H9 (cell line): ENCODE measurements around the gene CDK15. TPM values are rescaled to one million over a fixed set of nuclear protein-coding genes. Genes with fewer than 3 reads are reported as not detected.

Experiments
- DNase-seq: peaks from one replicate; pipeline ENCODE4 v3.0.0-alpha.2; 2017
- H2AFZ ChIP-seq: one replicate; pipeline ENCODE4 v1.6.1; 2013; ENCODE audit warnings: mild to moderate bottlenecking, low read length, control low read depth, moderate library complexity
- H2AK5ac ChIP-seq: 2 replicates; pipeline ENCODE4 v1.6.1; 2013; ENCODE audit warnings: low read length, control low read depth, mixed read lengths; ENCODE audit not compliant: insufficient read length
- H2BK120ac ChIP-seq: one replicate; pipeline ENCODE4 v1.6.1; 2013; ENCODE audit warnings: low read depth, mild to moderate bottlenecking, low read length, control low read depth, inconsistent platforms; ENCODE audit not compliant: poor library complexity, severe bottlenecking
- H2BK12ac ChIP-seq: 2 replicates; pipeline ENCODE4 v1.6.1; 2013; ENCODE audit warnings: low read length, control low read depth, mixed read lengths, low read depth; ENCODE audit not compliant: insufficient read length
- H2BK15ac ChIP-seq: 2 replicates; pipeline ENCODE4 v1.6.1; 2013; ENCODE audit warnings: low read depth, low read length, control low read depth
- H2BK20ac ChIP-seq: one replicate; pipeline ENCODE4 v1.6.1; 2013; ENCODE audit warnings: low read depth, mild to moderate bottlenecking, low read length, control low read depth, inconsistent platforms; ENCODE audit not compliant: poor library complexity, severe bottlenecking
- H2BK5ac ChIP-seq: 2 replicates; pipeline ENCODE4 v1.6.1; 2013; ENCODE audit warnings: low read length, control low read depth, mixed read lengths; ENCODE audit not compliant: insufficient read length
- H3K14ac ChIP-seq: 2 replicates; pipeline ENCODE4 v1.6.1; 2013; ENCODE audit warnings: low read length, control low read depth; ENCODE audit not compliant: insufficient read depth
- H3K18ac ChIP-seq: 2 replicates; pipeline ENCODE4 v1.6.1; 2013; ENCODE audit warnings: low read depth, mild to moderate bottlenecking, mixed read lengths, low read length, control low read depth; ENCODE audit not compliant: insufficient read length
- H3K23ac ChIP-seq: 2 replicates; pipeline ENCODE4 v1.6.1; 2013; ENCODE audit warnings: low read length, control low read depth, mixed read lengths, low read depth; ENCODE audit not compliant: insufficient read length
- H3K23me2 ChIP-seq: 2 replicates; pipeline ENCODE4 v1.6.1; 2013; ENCODE audit warnings: low read depth, mild to moderate bottlenecking, mixed read lengths, low read length, control low read depth; ENCODE audit not compliant: insufficient read length, poor library complexity, severe bottlenecking
- H3K27ac ChIP-seq: 2 replicates; pipeline ENCODE4 v1.5.1; 2013; ENCODE audit warnings: low read length, control low read depth, mixed read lengths, low read depth; ENCODE audit not compliant: insufficient read length
- H3K27me3 ChIP-seq: 2 replicates; pipeline ENCODE4 v1.6.1; 2013; ENCODE audit warnings: low read length, control low read depth, inconsistent platforms; ENCODE audit not compliant: insufficient read depth
- H3K4ac ChIP-seq: 2 replicates; pipeline ENCODE4 v1.6.1; 2013; ENCODE audit warnings: low read depth, mild to moderate bottlenecking, control low read depth, inconsistent platforms, low read length, moderate library complexity
- H3K4me1 ChIP-seq: 2 replicates; pipeline ENCODE4 v1.6.1; 2013; ENCODE audit warnings: low read length, control low read depth, inconsistent platforms; ENCODE audit not compliant: insufficient read depth
- H3K4me2 ChIP-seq: 2 replicates; pipeline ENCODE4 v1.6.1; 2013; ENCODE audit warnings: low read length, control low read depth, mixed read lengths; ENCODE audit not compliant: insufficient read length, insufficient read depth
- H3K56ac ChIP-seq: 2 replicates; pipeline ENCODE4 v1.6.1; 2013; ENCODE audit warnings: low read depth, mild to moderate bottlenecking, mixed read lengths, low read length, control low read depth; ENCODE audit not compliant: insufficient read length
- H3K79me1 ChIP-seq: 2 replicates; pipeline ENCODE4 v1.6.1; 2013; ENCODE audit warnings: low read depth, mild to moderate bottlenecking, moderate library complexity, low read length, control low read depth, inconsistent platforms; ENCODE audit not compliant: insufficient read depth, poor library complexity, severe bottlenecking
- H3K79me2 ChIP-seq: 2 replicates; pipeline ENCODE4 v1.6.1; 2013; ENCODE audit warnings: low read length, control low read depth, inconsistent platforms; ENCODE audit not compliant: insufficient read depth
- H3K9ac ChIP-seq: 2 replicates; pipeline ENCODE4 v1.6.1; 2013; ENCODE audit warnings: low read length, control low read depth, mixed read lengths; ENCODE audit not compliant: insufficient read length; ENCODE audit errors: extremely low read depth
- H3K9me3 ChIP-seq: one replicate; pipeline ENCODE4 v1.6.1; 2013; ENCODE audit warnings: low read depth, low read length, inconsistent platforms; ENCODE audit not compliant: control insufficient read depth
- H3T11ph ChIP-seq: one replicate; pipeline ENCODE4 v1.6.1; 2013; ENCODE audit warnings: mild to moderate bottlenecking, low read length, control low read depth, inconsistent platforms
- H4K20me1 ChIP-seq: one replicate; pipeline ENCODE4 v1.6.1; 2013; ENCODE audit not compliant: control insufficient read depth, insufficient read length, insufficient read depth
- H4K5ac ChIP-seq: 2 replicates; pipeline ENCODE4 v1.6.1; 2013; ENCODE audit warnings: low read depth, mild to moderate bottlenecking, mixed read lengths, low read length, control low read depth; ENCODE audit not compliant: insufficient read length
- H4K8ac ChIP-seq: replicated peaks from 2 replicates; pipeline ENCODE4 v1.6.1; 2013; ENCODE audit warnings: low read length, control low read depth, mixed read lengths, low read depth; ENCODE audit not compliant: insufficient read length
- H4K91ac ChIP-seq: 2 replicates; pipeline ENCODE4 v1.6.1; 2013; ENCODE audit warnings: low read depth, mild to moderate bottlenecking, moderate library complexity, mixed read lengths, low read length, control low read depth; ENCODE audit not compliant: insufficient read length
- H3K27ac Mint-ChIP-seq, 3 experiments: 2 replicates in 2 of 3; 3 replicates in 1 of 3; pipeline ENCODE4 v1.8.0; 2020 to 2021; ENCODE audit warnings: mixed read lengths in 3 of 3, mild to moderate bottlenecking in 1 of 3, moderate library complexity in 1 of 3
- H3K27me3 Mint-ChIP-seq: 2 replicates; pipeline ENCODE4 v1.8.0; 2021; ENCODE audit warnings: low read depth, mild to moderate bottlenecking, moderate library complexity, mixed read lengths
- H3K36me3 Mint-ChIP-seq, 3 experiments: 2 replicates in 2 of 3; 3 replicates in 1 of 3; pipeline ENCODE4 v1.8.0; 2020 to 2021; ENCODE audit warnings: low read depth in 3 of 3, mixed read lengths in 3 of 3; ENCODE audit not compliant: insufficient read depth in 1 of 3
- H3K4me1 Mint-ChIP-seq, 2 experiments: 2 replicates each; pipeline ENCODE4 v1.8.0; 2020; ENCODE audit warnings: mixed read lengths in 2 of 2
- H3K4me3 Mint-ChIP-seq, 2 experiments: 2 replicates in 1 of 2; 3 replicates in 1 of 2; pipeline ENCODE4 v1.8.0; 2020 to 2021; ENCODE audit warnings: mild to moderate bottlenecking in 2 of 2, mixed read lengths in 2 of 2, moderate library complexity in 1 of 2
- H3K9me3 Mint-ChIP-seq, 2 experiments: 2 replicates in 1 of 2; 3 replicates in 1 of 2; pipeline ENCODE4 v1.8.0; 2020; ENCODE audit warnings: mild to moderate bottlenecking in 2 of 2, mixed read lengths in 2 of 2, moderate library complexity in 1 of 2
- WGBS: extraction: QIAGEN DNeasy Blood & Tissue Kit; methylation state at CpG from one replicate; pipeline ENCODE4 v1.1.7; 2013; ENCODE audit warnings: missing lambda C conversion rate, low lambda C conversion rate, mixed read lengths; ENCODE audit not compliant: insufficient read length; ENCODE audit errors: extremely low coverage; 5-methylcytosine and 5-hydroxymethylcytosine counted together
- total RNA-seq: library from RNA; stranded (reverse); gene quantifications from 2 replicates; pipeline ENCODE4 v1.2.1, GENCODE V29; 2021
- TF ChIP-seq, protein P1 (sequence below): fragments of 200-600 bp; sonication (generic); conservative IDR thresholded peaks from 3 replicates; pipeline ENCODE4 v1.8.0; 2021; ENCODE audit warnings: antibody characterized with exemption, mild to moderate bottlenecking

The CDK15 gene
- total RNA-seq, 1 experiment from 2014 or later: not detected

DNA sequence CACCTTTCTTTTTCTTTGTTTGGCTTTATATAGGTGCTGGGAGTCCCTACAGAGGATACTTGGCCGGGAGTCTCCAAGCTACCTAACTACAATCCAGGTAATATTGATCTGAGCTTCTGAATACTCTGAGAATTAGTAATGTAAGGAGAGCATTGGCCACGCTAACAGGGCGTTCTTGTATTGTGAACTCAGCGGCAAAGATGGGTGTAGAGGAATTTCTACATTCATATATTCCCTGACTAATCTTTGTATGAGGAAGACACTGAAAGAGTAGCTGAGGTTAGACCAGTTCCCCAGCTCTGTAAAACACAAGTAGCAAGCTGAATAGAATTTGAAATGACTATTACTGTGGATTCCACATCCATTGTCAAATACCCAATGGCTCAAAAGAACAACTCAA is 48.5 kb downstream of the CDK15 start:
- Histone ChIP-seq H2BK12ac (no peak overlapping the region), H3K4me1 (0 out of 2 replicates have a peak, but pooled peaks cover 5% of the 10 kb centered on the region), H2AFZ (no peak overlapping the region), H4K5ac (no peak overlapping the region), H2BK20ac (no peak overlapping the region), H3T11ph (no peak overlapping the region), H2BK120ac (no peak overlapping the region), H2BK5ac (no peak overlapping the region), H3K14ac (no peak overlapping the region), H3K18ac (no peak overlapping the region), H3K4ac (no peak overlapping the region), H3K27me3 (no peaks in the 10 kb centered on the region), H4K20me1 (no peaks in the 10 kb centered on the region), H3K56ac (no peak overlapping the region), H3K27ac (no peak overlapping the region), H4K8ac (no peak overlapping the region), H3K79me2 (no peaks in the 10 kb centered on the region), H4K91ac (no peak overlapping the region), H3K4me2 (no peak overlapping the region), H3K9ac (no peak overlapping the region), H2AK5ac (no peak overlapping the region), H2BK15ac (no peak overlapping the region), H3K23ac (no peak overlapping the region), H3K79me1 (no peaks in the 10 kb centered on the region), H3K9me3 (no peaks in the 10 kb centered on the region), H3K23me2 (peaks cover 6% of the 10 kb centered on the region)
- DNase-seq: no peak
- Mint-ChIP-seq H3K27ac (no peak overlapping the region), H3K4me1 (peaks cover 32 to 38% of the 10 kb centered on the region in 2 experiments), H3K36me3 (no peaks in the 10 kb centered on the region), H3K9me3 (no peaks in the 10 kb centered on the region), H3K4me3 (no peak overlapping the region), H3K27me3 (no peaks in the 10 kb centered on the region)
- TF ChIP-seq, protein P1, sequence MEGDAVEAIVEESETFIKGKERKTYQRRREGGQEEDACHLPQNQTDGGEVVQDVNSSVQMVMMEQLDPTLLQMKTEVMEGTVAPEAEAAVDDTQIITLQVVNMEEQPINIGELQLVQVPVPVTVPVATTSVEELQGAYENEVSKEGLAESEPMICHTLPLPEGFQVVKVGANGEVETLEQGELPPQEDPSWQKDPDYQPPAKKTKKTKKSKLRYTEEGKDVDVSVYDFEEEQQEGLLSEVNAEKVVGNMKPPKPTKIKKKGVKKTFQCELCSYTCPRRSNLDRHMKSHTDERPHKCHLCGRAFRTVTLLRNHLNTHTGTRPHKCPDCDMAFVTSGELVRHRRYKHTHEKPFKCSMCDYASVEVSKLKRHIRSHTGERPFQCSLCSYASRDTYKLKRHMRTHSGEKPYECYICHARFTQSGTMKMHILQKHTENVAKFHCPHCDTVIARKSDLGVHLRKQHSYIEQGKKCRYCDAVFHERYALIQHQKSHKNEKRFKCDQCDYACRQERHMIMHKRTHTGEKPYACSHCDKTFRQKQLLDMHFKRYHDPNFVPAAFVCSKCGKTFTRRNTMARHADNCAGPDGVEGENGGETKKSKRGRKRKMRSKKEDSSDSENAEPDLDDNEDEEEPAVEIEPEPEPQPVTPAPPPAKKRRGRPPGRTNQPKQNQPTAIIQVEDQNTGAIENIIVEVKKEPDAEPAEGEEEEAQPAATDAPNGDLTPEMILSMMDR: no peak
- no CpG with 5 or more reads among the region's 4 CpGs for WGBS
